Stimulated activated CD4-positive, alpha-beta T cell treated with anti-CD3 and anti-CD28 coated beads, Interleukin-4, amount 100 ng/mL, for 24 hours (primary cell): ENCODE measurements around the gene TXNDC9.
"Not testable (repeated sequence)": the region's sequence is repeated elsewhere in the genome, so short reads cannot be mapped to it uniquely, and the experiment has no call there.

Source experiments
- DNase-seq: peaks from one replicate; pipeline ENCODE4 v3.0.0-alpha.2; 2020

Gene TXNDC9

GRCh38 chr2:99317873-99318200 lies 18.3 kb downstream of the TXNDC9 start:
- DNase-seq: not testable (repeated sequence)

- no peak for DNase-seq
Observed at GRCh38 chr2:99317161-99317872, 18.8 kb downstream of the TXNDC9 start.

- DNase-seq: not testable (repeated sequence)
Observed at GRCh38 chr2:99301097-99301496, 35.0 kb downstream of the TXNDC9 start, which contains the start of gene LYG1. Gene LYG1, minus strand, starts transcription at chr2:99301197. Its CDS starts 5,527 bp downstream, at chr2:99295670.

GRCh38 chr2:99299580-99299979 lies 36.6 kb downstream of the TXNDC9 start:
- DNase-seq: no peak

GRCh38 chr2:99297994-99298393 lies 38.1 kb downstream of the TXNDC9 start:
- DNase-seq: no peak

GRCh38 chr2:99285526-99285925 lies 50.6 kb downstream of the TXNDC9 start:
- no peak for DNase-seq

- DNase-seq: no peak
Observed at GRCh38 chr2:99279969-99280695, 56.0 kb downstream of the TXNDC9 start.

GRCh38 chr2:99278793-99279291 lies 57.3 kb downstream of the TXNDC9 start:
- no peak for DNase-seq

- not testable (repeated sequence) for DNase-seq
Observed at GRCh38 chr2:99278195-99278765, 57.9 kb downstream of the TXNDC9 start.

- DNase-seq: no peak
Observed at GRCh38 chr2:99275882-99276281, 60.3 kb downstream of the TXNDC9 start.
